Activated CD4-positive, alpha-beta T cell treated with anti-CD3 and anti-CD28 coated beads for 36 hours (primary cell): ENCODE measurements around the gene NDUFAB1. TPM values are rescaled to one million over a fixed set of nuclear protein-coding genes. Genes with fewer than 3 reads are reported as not detected.

ENCODE experiments used
- ATAC-seq: fragments of 200-7000 bp; cut with Tn5 transposase; one replicate; pipeline ENCODE4 v1.10.0; 2021; ENCODE audit warnings: mild to moderate bottlenecking, moderate library complexity
- CTCF ChIA-PET: fragments of 350-600 bp; sonication (Branson Sonifier 250); formaldehyde crosslinking; loops from one replicate; lab custom pipeline; 2021; ENCODE audit warnings: antibody characterized with exemption; lab: Charles Lee
- POLR2A ChIA-PET: fragments of 350-600 bp; sonication (Branson Sonifier 250); formaldehyde crosslinking; loops from one replicate; lab custom pipeline; 2021; ENCODE audit warnings: antibody characterized with exemption, inconsistent platforms; lab: Charles Lee
- DNase-seq: peaks from one replicate; pipeline ENCODE4 v3.0.0-alpha.2; 2020
- H3K27ac Mint-ChIP-seq: one replicate; pipeline ENCODE4 v1.8.0; 2021; ENCODE audit warnings: mixed read lengths
- H3K27me3 Mint-ChIP-seq: one replicate; pipeline ENCODE4 v1.8.0; 2021; ENCODE audit warnings: mixed read lengths
- H3K36me3 Mint-ChIP-seq: one replicate; pipeline ENCODE4 v1.8.0; 2021; ENCODE audit warnings: low read depth, mixed read lengths
- H3K4me1 Mint-ChIP-seq: one replicate; pipeline ENCODE4 v1.8.0; 2021; ENCODE audit warnings: mixed read lengths
- H3K4me3 Mint-ChIP-seq: one replicate; pipeline ENCODE4 v1.8.0; 2021; ENCODE audit warnings: mild to moderate bottlenecking, moderate library complexity, mixed read lengths
- H3K9me3 Mint-ChIP-seq: one replicate; pipeline ENCODE4 v1.8.0; 2021; ENCODE audit warnings: low read depth, mixed read lengths
- intact Hi-C, 2 experiments: fragments of 100-400 bp; cut with DNase I in 1 of 2; cut with micrococcal nuclease in 1 of 2; formaldehyde crosslinking; loops; one replicate each; pipeline versions ENCODE4 v1.14.2 to v1.15.1; 2022 to 2024; cut with DNase I, micrococcal nuclease
- total RNA-seq, 2 experiments: library from RNA; stranded (reverse); gene quantifications; one replicate each; pipeline ENCODE4 v1.2.3, GENCODE V29; 2021

The NDUFAB1 gene
- total RNA-seq, 2 experiments from 2014 or later, result 81.5 to 158 TPM

DNA sequence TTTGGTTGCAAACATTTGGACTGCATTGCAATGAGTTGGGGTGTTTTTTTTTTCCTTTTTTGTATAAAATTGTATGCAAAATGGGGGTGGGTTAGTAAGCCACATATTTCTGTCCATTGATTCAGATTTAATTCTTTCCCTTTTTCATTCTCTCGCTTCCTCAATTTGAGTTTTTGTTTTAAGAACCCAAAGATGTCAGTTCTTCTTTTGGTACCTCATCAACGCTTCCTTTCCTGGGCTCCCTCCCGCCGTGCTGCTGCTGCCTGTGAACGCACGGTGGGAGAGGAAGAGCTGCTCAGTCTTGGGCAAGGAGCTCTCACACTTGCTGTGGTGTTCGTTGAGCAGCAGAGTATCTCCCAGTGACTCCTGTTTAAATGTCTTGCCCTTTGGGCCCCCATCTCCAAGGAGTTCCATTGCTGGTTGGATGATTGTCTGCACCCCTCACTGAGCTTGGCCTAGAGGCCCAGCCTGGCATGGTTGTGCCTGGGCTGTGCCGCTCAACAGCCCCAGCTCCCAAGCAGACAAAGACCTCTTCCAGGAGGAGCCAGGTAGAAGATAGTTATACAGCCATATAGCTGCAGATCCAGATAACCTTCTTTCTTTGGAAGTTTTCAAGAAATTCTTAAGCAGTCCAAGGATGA, 25.0 kb downstream of the NDUFAB1 start:
- Mint-ChIP-seq H3K27ac (peak overlapping the region; percentile 6), H3K4me1 (no peaks in the 10 kb centered on the region), H3K9me3 (no peaks in the 10 kb centered on the region), H3K36me3 (peaks cover 36% of the 10 kb centered on the region), H3K27me3 (no peaks in the 10 kb centered on the region), H3K4me3 (no peak overlapping the region)
- CTCF ChIA-PET, result interaction anchor here (0.8 to 1.1 kb wide), 2 partner anchors 10 to 1499 kb away, joined by 3 read pairs; no protein-coding TSS in a partner anchor
- POLR2A ChIA-PET, result no interaction called here
- DNase-seq, result no peak
- no peak for ATAC-seq
- intact Hi-C loops, result no loop called here

DNA sequence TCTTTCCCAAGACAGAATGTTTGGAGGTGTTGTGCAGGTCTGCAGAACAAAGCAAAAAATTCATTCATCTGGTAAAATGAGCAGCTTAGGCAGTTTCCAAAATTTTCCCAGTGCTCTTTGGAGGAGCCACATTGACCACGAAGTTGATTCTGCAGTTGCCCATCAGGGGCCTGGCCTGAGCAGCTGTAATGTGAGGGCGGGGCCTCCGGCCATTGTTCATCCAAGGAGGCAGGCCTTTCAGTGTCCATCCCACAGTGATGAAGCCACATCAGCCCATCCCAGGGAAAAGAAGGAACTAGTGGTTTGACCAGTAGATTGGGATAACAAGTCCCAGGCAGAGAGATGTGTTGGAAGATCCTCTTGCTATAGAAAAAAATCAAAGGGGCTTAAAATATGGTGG, 28.5 kb downstream of the NDUFAB1 start:
- H3K4me1 Mint-ChIP-seq, result no peaks in the 10 kb centered on the region
- H3K36me3 Mint-ChIP-seq, result peaks cover 52% of the 10 kb centered on the region
- DNase-seq, result no peak
- no peak overlapping the region for H3K4me3 Mint-ChIP-seq
- H3K27me3 Mint-ChIP-seq, result no peaks in the 10 kb centered on the region
- H3K9me3 Mint-ChIP-seq, result no peaks in the 10 kb centered on the region
- intact Hi-C loops, result no loop called here
- ChIA-PET CTCF (no interaction called here), POLR2A (no interaction called here)
- ATAC-seq, result no peak
- H3K27ac Mint-ChIP-seq, result no peak overlapping the region

DNA sequence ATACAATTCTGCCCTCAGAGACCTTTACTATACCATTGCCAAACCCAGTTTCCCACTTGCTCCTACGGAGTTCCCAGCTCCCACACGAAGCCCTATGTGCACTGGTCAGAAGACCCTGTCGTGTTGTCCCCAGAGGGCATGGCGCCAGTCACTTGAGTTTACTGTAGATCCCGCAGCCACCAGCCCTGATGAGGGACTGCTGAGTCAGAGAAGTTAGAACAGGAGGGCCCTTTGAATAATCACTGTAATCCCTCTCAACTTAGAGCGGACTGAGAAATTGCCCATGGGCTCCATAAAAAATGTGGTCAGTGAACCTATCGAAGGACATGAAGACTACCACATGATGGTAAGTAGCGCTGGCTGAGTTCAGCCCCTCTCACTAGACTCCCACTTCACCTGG, 29.4 kb downstream of the NDUFAB1 start:
- intact Hi-C loops, result no loop called here
- H3K27ac Mint-ChIP-seq, result no peak overlapping the region
- no peaks in the 10 kb centered on the region for H3K27me3 Mint-ChIP-seq
- H3K4me3 Mint-ChIP-seq, result no peak overlapping the region
- ChIA-PET CTCF (no interaction called here), POLR2A (no interaction called here)
- no peaks in the 10 kb centered on the region for H3K4me1 Mint-ChIP-seq
- ATAC-seq, result no peak
- H3K36me3 Mint-ChIP-seq, result peaks cover 58% of the 10 kb centered on the region
- no peak for DNase-seq
- no peaks in the 10 kb centered on the region for H3K9me3 Mint-ChIP-seq

DNA sequence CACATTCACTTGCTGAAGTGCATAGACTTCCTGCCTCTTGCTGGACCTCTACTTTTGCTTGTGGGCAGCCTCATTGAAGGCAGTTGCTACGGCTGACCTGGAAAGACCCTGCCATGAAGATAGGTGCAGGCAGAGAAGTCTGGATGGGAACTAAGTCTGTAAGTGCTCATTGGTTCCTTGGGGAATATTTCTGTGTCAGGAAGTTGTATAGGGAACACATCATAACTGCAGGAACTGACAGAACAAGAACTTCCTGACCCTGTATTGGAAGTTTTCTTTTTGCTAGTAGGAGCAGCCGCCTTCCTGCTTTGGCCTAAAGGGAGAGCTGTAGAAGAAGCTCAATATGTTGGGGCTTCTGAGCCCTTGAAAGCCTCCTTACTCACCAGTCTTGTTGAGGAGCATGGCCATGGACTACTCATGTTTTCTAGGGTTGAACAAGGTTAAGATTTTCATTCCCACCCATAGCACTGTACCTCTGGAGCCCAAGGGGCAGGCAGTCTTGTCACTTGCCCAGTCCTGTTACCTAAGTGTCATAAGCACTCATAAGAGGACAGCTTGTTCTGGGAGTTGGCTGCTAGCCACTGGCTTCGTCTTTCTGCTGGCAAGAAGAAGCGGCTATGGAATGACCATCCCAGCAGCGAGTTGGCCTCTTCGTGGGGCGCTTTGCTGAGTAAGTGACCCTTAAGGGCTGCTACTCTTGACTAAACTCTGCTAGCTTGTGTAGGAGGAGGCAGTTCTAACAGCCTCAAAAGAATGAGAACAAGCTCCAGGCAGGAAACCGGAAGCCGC, 31.3 kb downstream of the NDUFAB1 start:
- Mint-ChIP-seq H3K36me3 (peaks cover 59% of the 10 kb centered on the region), H3K4me3 (no peak overlapping the region), H3K9me3 (no peaks in the 10 kb centered on the region), H3K4me1 (peaks cover 10% of the 10 kb centered on the region), H3K27me3 (no peaks in the 10 kb centered on the region), H3K27ac (no peak overlapping the region)
- ATAC-seq (no peak), DNase-seq (no peak)
- CTCF ChIA-PET, result interaction anchor here (0.5 kb wide), 1 partner anchor 21 kb away, joined by 3 read pairs; no protein-coding TSS in a partner anchor
- POLR2A ChIA-PET, result no interaction called here
- intact Hi-C loops, result no loop called here

DNA sequence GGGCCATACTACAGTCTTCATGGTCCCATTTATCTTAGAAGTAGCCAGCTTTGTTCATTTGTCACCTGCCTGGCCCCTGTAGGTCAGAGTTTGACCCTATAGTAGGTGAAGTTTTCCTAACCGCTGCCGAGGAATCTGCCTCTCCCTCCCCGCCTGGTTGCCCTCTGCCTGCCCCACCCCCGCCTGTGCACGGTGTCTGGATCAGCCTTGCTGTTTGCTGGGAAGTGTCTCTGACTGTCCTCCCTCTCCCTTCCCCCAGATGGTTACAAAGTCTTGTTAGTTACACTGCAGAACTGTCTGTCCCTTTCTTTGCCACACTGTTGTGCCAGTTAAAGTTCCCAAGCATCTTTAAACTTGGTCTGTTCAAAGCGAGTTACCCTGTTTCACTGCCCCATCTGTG, 32.9 kb downstream of the NDUFAB1 start:
- H3K27ac Mint-ChIP-seq, result no peak overlapping the region
- intact Hi-C loops, result no loop called here
- no peaks in the 10 kb centered on the region for H3K27me3 Mint-ChIP-seq
- peaks cover 22% of the 10 kb centered on the region for H3K4me1 Mint-ChIP-seq
- ChIA-PET POLR2A (no interaction called here), CTCF (no interaction called here)
- ATAC-seq (no peak), DNase-seq (no peak)
- H3K9me3 Mint-ChIP-seq, result no peaks in the 10 kb centered on the region
- H3K4me3 Mint-ChIP-seq, result no peak overlapping the region
- peaks cover 59% of the 10 kb centered on the region for H3K36me3 Mint-ChIP-seq

DNA sequence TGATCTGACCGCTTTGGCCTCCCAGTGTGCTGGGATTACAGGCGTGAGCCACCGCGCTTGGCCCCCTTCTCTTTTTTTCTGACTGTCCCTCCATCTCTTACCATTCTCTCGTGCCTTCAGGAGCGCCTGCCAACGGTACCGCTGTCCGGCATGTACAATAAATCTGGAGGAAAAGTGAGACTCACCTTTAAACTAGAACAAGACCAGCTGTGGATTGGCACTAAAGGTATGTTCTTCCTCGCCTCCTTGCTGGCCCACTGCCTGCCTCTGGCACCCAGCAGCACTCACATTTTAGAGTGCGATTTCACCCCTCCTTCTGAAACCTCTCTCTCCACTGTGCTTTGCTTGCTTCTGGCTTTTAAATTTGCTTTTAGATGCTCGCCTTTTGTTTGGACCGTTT, 33.6 kb downstream of the NDUFAB1 start:
- Mint-ChIP-seq H3K27me3 (no peaks in the 10 kb centered on the region), H3K36me3 (peaks cover 56% of the 10 kb centered on the region), H3K9me3 (no peaks in the 10 kb centered on the region), H3K4me1 (peaks cover 22% of the 10 kb centered on the region), H3K27ac (no peak overlapping the region), H3K4me3 (no peak overlapping the region)
- ATAC-seq (no peak), DNase-seq (no peak)
- POLR2A ChIA-PET, result no interaction called here
- CTCF ChIA-PET, result no interaction called here
- intact Hi-C loops, result no loop called here

DNA sequence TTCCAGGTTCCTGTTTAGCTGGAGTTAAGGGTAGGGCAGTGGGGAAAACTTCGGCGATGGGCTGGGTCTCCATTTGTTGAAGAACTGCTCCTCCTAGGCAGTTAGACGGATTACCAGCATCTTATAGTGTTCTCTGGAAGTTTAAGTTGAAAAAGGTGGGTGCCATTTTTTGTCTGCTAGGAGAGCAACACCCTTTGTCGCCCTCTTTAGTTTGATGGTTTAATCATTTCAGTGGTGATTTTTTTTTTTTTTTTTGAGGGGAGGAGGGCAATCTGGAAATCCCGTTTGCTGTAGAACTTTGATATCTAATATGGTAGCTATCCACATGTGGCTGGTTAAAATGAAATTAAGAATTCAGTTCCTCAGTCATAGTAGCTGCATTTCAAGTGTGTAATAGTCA, 34.5 kb downstream of the NDUFAB1 start:
- ChIA-PET CTCF (interaction anchor here (1.1 kb wide), 1 partner anchor 9 kb away, joined by 3 read pairs; no protein-coding TSS in a partner anchor), POLR2A (interaction anchor here (0.7 kb wide), 1 partner anchor 118 kb away, joined by 3 read pairs; no protein-coding TSS in a partner anchor)
- no peak overlapping the region for H3K27ac Mint-ChIP-seq

DNA sequence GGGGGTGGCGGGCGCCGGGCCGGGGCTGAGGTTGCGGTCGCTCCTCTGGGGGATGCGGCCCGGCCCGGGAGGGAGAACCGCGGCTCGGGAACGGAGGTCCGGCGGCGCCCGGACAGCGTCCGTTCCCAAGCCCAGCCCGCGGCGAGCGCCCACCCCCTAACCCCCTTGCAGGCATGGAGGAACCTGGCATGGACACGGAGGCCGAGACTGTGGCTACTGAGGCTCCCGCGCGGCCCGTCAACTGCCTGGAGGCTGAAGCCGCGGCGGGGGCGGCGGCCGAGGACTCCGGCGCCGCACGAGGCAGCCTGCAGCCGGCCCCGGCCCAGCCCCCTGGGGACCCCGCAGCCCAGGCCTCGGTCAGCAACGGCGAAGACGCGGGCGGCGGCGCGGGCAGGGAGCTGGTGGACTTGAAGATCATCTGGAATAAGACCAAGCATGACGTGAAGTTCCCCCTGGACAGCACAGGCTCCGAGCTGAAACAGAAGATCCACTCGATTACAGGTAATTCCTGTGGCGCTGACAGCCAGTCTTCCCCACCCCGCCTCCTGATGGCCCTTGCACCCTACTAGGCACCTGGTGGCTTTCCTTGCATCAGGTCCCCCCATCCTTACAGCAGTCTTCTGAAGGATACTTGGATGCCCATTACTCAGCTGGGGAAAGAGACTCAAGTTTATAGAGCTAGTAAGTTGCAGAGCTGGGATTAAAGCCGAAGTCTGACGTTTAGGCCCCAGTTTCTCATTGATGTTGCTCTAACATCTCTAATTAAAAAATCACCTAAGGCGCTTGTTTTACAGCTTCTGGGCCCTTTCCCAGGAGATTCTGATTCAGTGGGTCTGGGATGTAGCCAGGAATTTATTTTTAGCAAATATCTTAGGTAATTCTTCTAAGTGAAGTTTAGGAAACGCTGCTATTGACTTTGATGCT, 38.1 kb downstream of the NDUFAB1 start:
- DNase-seq, result no peak
- H3K36me3 Mint-ChIP-seq, result peaks cover 38% of the 10 kb centered on the region
- CTCF ChIA-PET, result interaction anchor here (0.6 to 1.5 kb wide), 5 partner anchors 34 to 86 kb away, joined by 3 to 9 read pairs (median 3); partner anchors contain the start of genes NDUFAB1 and PALB2

More for the DNA sequence above, 34.5 kb downstream of the NDUFAB1 start:
- ATAC-seq (no peak), DNase-seq (no peak)
- intact Hi-C loops, result no loop called here
- H3K4me3 Mint-ChIP-seq, result no peak overlapping the region
- peaks cover 26% of the 10 kb centered on the region for H3K4me1 Mint-ChIP-seq
- H3K9me3 Mint-ChIP-seq, result no peaks in the 10 kb centered on the region
- H3K27me3 Mint-ChIP-seq, result no peaks in the 10 kb centered on the region
- peaks cover 52% of the 10 kb centered on the region for H3K36me3 Mint-ChIP-seq

DNA sequence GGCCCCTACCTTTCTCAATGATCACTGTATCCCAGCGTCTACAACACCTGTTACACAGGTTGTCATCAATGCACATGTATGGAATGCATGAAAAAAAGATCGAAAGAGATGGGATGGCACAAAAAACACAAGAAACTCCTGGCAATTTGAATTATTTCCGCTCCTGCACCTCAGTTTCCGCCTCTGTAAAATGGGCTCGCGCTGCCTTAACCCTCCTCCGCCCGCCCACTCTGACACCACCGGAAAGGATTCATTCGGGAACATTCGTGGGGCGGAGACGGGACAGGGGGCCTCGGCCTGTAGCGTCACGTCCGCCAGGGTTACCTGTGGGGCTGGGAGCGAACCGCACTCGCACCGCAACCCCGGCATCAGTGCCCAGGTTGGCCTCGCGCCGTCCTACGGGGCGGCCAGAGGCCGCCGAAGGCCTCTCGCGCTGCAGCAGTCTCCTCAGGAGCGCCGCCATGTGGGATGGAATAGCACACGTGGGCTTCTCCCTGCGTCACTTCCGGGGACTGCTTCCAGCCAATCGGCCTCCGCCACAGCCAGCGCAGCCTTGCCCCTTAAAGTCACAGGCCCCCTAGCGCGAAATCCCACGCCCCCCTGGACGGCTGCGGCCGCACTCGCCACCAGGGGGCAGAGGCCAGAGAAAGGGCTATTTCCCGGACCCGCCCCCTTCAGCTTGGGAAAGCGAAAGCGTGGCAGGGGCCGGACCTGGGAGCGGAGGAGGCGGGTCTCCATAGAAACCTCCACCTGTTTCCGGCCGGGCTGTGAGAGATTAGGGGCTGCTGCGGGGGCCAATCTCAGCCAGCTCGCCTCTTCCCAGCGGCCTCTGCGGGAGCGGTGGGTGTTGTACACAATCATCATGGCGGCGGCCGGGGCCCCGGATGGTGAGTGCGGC, 39.0 kb downstream of the NDUFAB1 start, which contains the start of the genes EARS2 and UBFD1:
EARS2 (minus strand) TSS at position 470 of the 898 bp plus-strand sequence; CDS start at position 463, 7 bp downstream.
UBFD1 (plus strand) TSS at position 847 of the 898 bp plus-strand sequence; CDS start at position 863, 16 bp downstream.
- intact Hi-C loops, result loop anchor here (1.0 to 5.0 kb wide), 12 partner anchors 39 to 1604 kb away; partner anchors contain the start of genes DCTN5 (in 2 of the 2), NDUFAB1 (in 2 of the 2), PALB2 (in 2 of the 2) and COG7 (in 1 of the 2)
- ChIA-PET CTCF (interaction anchor here (0.8 to 1.5 kb wide), 4 partner anchors 36 to 95 kb away, joined by 3 to 9 read pairs (median 3); partner anchors contain the start of gene NDUFAB1), POLR2A (interaction anchor here (0.9 to 1.5 kb wide), 6 partner anchors 13 to 52 kb away, joined by 3 to 5 read pairs (median 4); no protein-coding TSS in a partner anchor)
- H3K27ac Mint-ChIP-seq, result peak within 1 kb of the TSS; percentile 94
- peaks cover 34% of the 10 kb centered on the region for H3K4me1 Mint-ChIP-seq
- peak within 1 kb of the TSS; percentile 94 for H3K4me3 Mint-ChIP-seq
- no peaks in the 10 kb centered on the region for H3K27me3 Mint-ChIP-seq
- ATAC-seq (peak; percentile 92), DNase-seq (peak; percentile 99)
- peaks cover 30% of the 10 kb centered on the region for H3K36me3 Mint-ChIP-seq
- no peaks in the 10 kb centered on the region for H3K9me3 Mint-ChIP-seq

More for the DNA sequence above, 38.1 kb downstream of the NDUFAB1 start:
- intact Hi-C loops, result loop anchor here (1.0 to 5.0 kb wide), 12 partner anchors 38 to 1605 kb away; partner anchors contain the start of genes DCTN5 (in 2 of the 2), NDUFAB1 (in 2 of the 2), PALB2 (in 2 of the 2) and COG7 (in 1 of the 2)
- H3K4me1 Mint-ChIP-seq, result peaks cover 34% of the 10 kb centered on the region
- peak overlapping the region; percentile 70 for H3K27ac Mint-ChIP-seq
- POLR2A ChIA-PET, result interaction anchor here (0.6 to 1.6 kb wide), 8 partner anchors 12 to 112 kb away, joined by 3 to 6 read pairs (median 4); no protein-coding TSS in a partner anchor
- no peaks in the 10 kb centered on the region for H3K9me3 Mint-ChIP-seq
- H3K27me3 Mint-ChIP-seq, result no peaks in the 10 kb centered on the region
- H3K4me3 Mint-ChIP-seq, result peak overlapping the region; percentile 94
- peak; percentile 3 for ATAC-seq

DNA sequence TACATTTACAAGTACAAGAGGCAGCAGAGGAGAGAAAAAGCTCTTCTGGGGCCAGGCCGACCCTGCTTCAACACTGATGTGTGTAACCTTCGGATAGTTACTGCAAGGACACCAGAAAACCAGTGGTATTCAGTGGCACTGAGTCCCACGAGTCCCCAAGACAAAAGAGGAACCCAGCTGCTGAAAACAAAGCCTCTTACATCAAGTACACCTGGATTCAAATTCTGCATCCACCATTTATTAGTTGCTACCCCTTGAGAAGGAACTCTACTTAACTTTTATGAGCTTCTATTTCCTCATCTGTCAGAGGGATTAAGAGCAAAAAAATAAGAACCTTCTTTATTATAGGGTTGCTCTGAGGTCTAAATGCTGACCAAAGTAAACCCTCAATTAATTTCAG, 41.6 kb downstream of the NDUFAB1 start:
- H3K36me3 Mint-ChIP-seq, result peaks cover 27% of the 10 kb centered on the region
- intact Hi-C loops, result no loop called here
- POLR2A ChIA-PET, result no interaction called here

More for the DNA sequence above, 41.6 kb downstream of the NDUFAB1 start:
- Mint-ChIP-seq H3K4me3 (no peak overlapping the region), H3K4me1 (peaks cover 22% of the 10 kb centered on the region), H3K27ac (peak overlapping the region; percentile 40), H3K27me3 (no peaks in the 10 kb centered on the region), H3K9me3 (no peaks in the 10 kb centered on the region)
- CTCF ChIA-PET, result interaction anchor here (0.6 to 1.5 kb wide), 4 partner anchors 21 to 123 kb away, joined by 3 to 6 read pairs (median 4); no protein-coding TSS in a partner anchor
- DNase-seq, result no peak
- no peak for ATAC-seq
